ENCODE data around the gene CYB5B. TPM values are rescaled to one million over a fixed set of nuclear protein-coding genes. Genes with fewer than 3 reads are reported as not detected.

Gene CYB5B
- total RNA-seq, 1 donor from 2014 or later: 124 TPM

DNA sequence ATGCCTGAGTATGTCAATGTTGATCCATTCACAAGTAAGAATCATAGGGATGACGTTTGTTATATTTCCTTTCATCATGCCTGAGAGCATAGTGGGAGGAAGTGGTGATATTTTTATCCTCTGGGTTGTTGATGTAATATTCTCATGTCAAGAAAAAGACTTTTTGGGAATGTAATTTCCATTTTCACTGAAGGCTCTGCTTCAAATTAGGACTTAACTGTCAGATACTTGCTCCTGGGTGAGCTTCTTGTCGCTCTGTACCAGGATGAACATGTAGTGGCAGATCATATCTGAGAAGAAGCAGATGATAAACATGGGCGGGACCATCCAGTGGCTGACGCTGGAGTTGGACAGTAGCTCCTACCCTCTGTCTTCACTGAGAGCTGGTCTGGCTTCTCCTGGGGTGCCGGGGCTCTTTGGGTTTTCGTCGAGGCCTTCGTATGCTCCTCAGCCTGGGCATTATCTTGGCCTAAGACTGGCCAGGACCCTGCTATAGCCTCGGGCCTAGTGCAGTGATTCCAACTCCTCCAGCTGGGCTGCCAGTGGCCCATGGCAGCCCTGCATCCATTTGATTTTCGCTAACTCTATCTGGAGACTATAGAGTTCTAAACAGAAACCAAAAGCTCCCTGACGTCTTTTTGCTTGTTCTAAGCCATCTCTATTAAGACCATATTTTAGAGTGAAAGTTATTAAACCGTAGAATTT, 19.7 kb downstream of the CYB5B start:
- no peak for DNase-seq
- TF ChIP-seq, protein P1, sequence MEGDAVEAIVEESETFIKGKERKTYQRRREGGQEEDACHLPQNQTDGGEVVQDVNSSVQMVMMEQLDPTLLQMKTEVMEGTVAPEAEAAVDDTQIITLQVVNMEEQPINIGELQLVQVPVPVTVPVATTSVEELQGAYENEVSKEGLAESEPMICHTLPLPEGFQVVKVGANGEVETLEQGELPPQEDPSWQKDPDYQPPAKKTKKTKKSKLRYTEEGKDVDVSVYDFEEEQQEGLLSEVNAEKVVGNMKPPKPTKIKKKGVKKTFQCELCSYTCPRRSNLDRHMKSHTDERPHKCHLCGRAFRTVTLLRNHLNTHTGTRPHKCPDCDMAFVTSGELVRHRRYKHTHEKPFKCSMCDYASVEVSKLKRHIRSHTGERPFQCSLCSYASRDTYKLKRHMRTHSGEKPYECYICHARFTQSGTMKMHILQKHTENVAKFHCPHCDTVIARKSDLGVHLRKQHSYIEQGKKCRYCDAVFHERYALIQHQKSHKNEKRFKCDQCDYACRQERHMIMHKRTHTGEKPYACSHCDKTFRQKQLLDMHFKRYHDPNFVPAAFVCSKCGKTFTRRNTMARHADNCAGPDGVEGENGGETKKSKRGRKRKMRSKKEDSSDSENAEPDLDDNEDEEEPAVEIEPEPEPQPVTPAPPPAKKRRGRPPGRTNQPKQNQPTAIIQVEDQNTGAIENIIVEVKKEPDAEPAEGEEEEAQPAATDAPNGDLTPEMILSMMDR (IDR thresholded peaks at IDR 0.05; ENCODE audit: partially characterized antibody, unreplicated experiment): no peak
- H3K36me3 Mint-ChIP-seq (ENCODE audit: unreplicated experiment): peaks cover 3% of the 10 kb centered on the region
- peak overlapping the region; percentile 8 for H3K27ac Mint-ChIP-seq (ENCODE audit: unreplicated experiment)
- no peaks in the 10 kb centered on the region for H3K9me3 Mint-ChIP-seq (ENCODE audit: unreplicated experiment)
- H3K4me3 Mint-ChIP-seq (ENCODE audit: unreplicated experiment): no peak overlapping the region
- peaks cover 23% of the 10 kb centered on the region for H3K4me1 Mint-ChIP-seq (ENCODE audit: low read depth, unreplicated experiment)
- no peaks in the 10 kb centered on the region for H3K27me3 Mint-ChIP-seq (ENCODE audit: unreplicated experiment)

DNA sequence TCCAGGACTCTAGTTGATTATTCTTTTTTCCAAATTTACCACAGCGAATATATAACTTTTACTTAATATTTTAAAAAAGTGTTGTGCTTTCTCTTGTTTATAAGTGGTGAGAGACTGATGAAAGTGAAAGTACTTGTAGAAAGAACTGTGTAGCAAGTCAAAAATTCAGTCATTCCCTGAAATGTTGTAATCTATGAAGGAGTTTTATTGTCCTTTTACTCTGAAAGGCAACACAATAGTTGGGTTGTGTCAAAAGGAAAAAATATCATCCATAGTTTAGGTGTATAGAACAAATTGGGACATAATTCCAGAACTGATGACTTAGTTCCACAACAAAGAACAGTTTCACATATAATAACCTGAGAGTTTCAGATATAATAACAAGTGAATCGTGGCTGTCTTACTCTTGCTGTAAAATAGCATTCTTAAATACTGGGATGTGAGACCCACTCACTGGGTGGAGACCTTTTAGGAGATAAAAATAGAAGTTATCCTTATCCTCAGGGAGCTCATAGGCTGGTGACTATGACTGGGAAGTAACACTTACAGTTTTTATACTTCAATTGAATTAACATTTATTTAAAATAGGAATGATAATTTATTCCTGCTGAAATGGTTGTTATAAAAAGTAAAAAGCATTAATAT, 20.6 kb downstream of the CYB5B start:
- no peak overlapping the region for H3K4me3 Mint-ChIP-seq (ENCODE audit: unreplicated experiment)
- TF ChIP-seq, protein P1 (IDR thresholded peaks at IDR 0.05; ENCODE audit: partially characterized antibody, unreplicated experiment): no peak
- no peak overlapping the region for H3K27ac Mint-ChIP-seq (ENCODE audit: unreplicated experiment)
- no peak for DNase-seq
- H3K9me3 Mint-ChIP-seq (ENCODE audit: unreplicated experiment): no peaks in the 10 kb centered on the region
- peaks cover 3% of the 10 kb centered on the region for H3K36me3 Mint-ChIP-seq (ENCODE audit: unreplicated experiment)
- no peaks in the 10 kb centered on the region for H3K27me3 Mint-ChIP-seq (ENCODE audit: unreplicated experiment)
- H3K4me1 Mint-ChIP-seq (ENCODE audit: low read depth, unreplicated experiment): peaks cover 25% of the 10 kb centered on the region

DNA sequence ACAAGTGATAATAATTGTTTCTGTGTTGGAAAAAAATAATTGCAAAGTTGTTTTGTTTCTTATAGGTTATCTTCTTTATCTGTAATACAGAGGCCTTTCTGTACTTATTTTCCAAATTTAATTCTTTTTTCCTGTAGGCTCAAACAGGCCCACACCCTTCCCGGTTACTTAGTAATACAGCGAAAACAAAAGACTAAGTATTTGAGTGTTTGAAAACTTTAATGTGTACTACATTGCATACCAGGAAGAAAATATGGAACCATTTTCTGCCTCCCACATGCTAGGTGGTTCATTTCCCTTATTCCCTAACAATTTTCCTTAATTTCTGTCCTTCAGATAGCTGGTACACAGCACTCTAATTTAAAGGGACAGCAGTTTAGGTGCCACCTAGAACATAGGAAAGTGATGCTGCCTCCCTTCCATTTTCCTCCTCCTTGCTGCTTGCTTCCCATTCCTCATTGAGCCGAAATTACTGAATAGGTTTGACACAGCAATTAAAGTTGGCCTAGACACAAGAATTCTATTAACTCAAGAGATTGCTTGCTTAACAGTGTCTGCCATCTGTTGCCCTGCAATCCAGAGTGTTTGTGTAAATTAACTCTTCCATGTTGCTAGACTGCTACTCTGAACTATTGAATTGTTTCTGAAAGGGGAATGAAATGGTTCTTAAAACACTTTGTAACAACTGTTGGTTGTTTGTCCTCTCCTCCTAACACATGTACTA, 24.2 kb downstream of the CYB5B start:
- no peaks in the 10 kb centered on the region for H3K27me3 Mint-ChIP-seq (ENCODE audit: unreplicated experiment)
- no peak for DNase-seq
- peak overlapping the region; percentile 46 for H3K4me3 Mint-ChIP-seq (ENCODE audit: unreplicated experiment)
- peaks cover 27% of the 10 kb centered on the region for H3K4me1 Mint-ChIP-seq (ENCODE audit: low read depth, unreplicated experiment)
- H3K36me3 Mint-ChIP-seq (ENCODE audit: unreplicated experiment): peaks cover 3% of the 10 kb centered on the region
- H3K27ac Mint-ChIP-seq (ENCODE audit: unreplicated experiment): peak overlapping the region; percentile 57
- H3K9me3 Mint-ChIP-seq (ENCODE audit: unreplicated experiment): no peaks in the 10 kb centered on the region
- TF ChIP-seq, protein P1 (IDR thresholded peaks at IDR 0.05; ENCODE audit: partially characterized antibody, unreplicated experiment): no peak

DNA sequence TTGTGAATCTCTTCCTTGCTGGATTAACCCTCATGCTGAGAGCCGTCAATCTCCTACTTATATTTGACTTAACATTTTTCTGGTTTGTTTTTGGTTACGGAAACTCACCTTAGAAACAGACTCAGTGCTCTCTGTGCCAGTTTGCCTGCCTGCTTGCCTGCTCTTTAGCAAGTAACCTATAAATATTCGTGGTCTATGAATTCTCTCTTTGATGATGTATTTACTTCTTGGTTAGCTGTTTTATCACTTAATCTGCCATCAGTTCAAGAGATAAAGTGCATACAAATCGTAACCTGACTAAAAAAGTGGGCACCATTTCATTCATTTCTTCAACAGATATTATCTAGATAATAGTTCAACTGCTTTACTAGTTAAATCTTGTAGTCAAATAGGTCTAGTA, 26.7 kb downstream of the CYB5B start:
- no peak overlapping the region for H3K27ac Mint-ChIP-seq (ENCODE audit: unreplicated experiment)
- no peak overlapping the region for H3K4me3 Mint-ChIP-seq (ENCODE audit: unreplicated experiment)
- TF ChIP-seq, protein P1 (IDR thresholded peaks at IDR 0.05; ENCODE audit: partially characterized antibody, unreplicated experiment): no peak
- peaks cover 29% of the 10 kb centered on the region for H3K4me1 Mint-ChIP-seq (ENCODE audit: low read depth, unreplicated experiment)
- H3K9me3 Mint-ChIP-seq (ENCODE audit: unreplicated experiment): no peaks in the 10 kb centered on the region
- no peak for DNase-seq
- H3K27me3 Mint-ChIP-seq (ENCODE audit: unreplicated experiment): no peaks in the 10 kb centered on the region
- peaks cover 3% of the 10 kb centered on the region for H3K36me3 Mint-ChIP-seq (ENCODE audit: unreplicated experiment)

Measured in glutamatergic neuron (in vitro differentiated cells).